MCF 10A (cell line): ENCODE results near the gene PRDM5. TPM values are rescaled to one million over a fixed set of nuclear protein-coding genes. Genes with fewer than 3 reads are reported as not detected.
"Not testable (repeated sequence)": the region's sequence is repeated elsewhere in the genome, so short reads cannot be mapped to it uniquely, and the experiment has no call there.

Experiments
- BruUV-seq: library from RNA; stranded (reverse); fragments of 400-500 nt; replicated peaks from 2 replicates; lab custom pipeline; 2021; lab: Mats Ljungman, UMichigan
- CTCF ChIA-PET: fragments of 300-600 bp; sonication (Branson Sonifier 250); formaldehyde crosslinking; extraction: SDS; loops from one replicate; lab custom pipeline; 2021; ENCODE audit warnings: antibody characterized with exemption, inconsistent platforms; lab: Yijun Ruan, JAX
- POLR2A ChIA-PET: fragments of 300-600, 350-650 bp; sonication (Branson Sonifier 250); formaldehyde crosslinking; extraction: SDS; loops from one replicate; lab custom pipeline; 2020; ENCODE audit warnings: antibody characterized with exemption, inconsistent platforms; lab: Yijun Ruan, JAX
- DNase-seq: peaks from one replicate; pipeline ENCODE4 v3.0.0-alpha.2; 2018; ENCODE audit not compliant: unreplicated experiment
- H3K27ac Mint-ChIP-seq: one replicate; pipeline ENCODE4 v1.8.0; 2022; ENCODE audit warnings: mild to moderate bottlenecking, low read depth, mixed read lengths; ENCODE audit not compliant: unreplicated experiment
- H3K27me3 Mint-ChIP-seq: one replicate; pipeline ENCODE4 v1.8.0; 2022; ENCODE audit warnings: mixed read lengths; ENCODE audit not compliant: insufficient read depth, unreplicated experiment
- H3K36me3 Mint-ChIP-seq: one replicate; pipeline ENCODE4 v1.8.0; 2022; ENCODE audit warnings: mild to moderate bottlenecking, moderate library complexity, mixed read lengths; ENCODE audit not compliant: insufficient read depth, unreplicated experiment
- H3K4me1 Mint-ChIP-seq: one replicate; pipeline ENCODE4 v1.8.0; 2022; ENCODE audit warnings: mixed read lengths; ENCODE audit not compliant: insufficient read depth, unreplicated experiment
- H3K4me3 Mint-ChIP-seq: one replicate; pipeline ENCODE4 v1.8.0; 2022; ENCODE audit warnings: mild to moderate bottlenecking, moderate library complexity, mixed read lengths; ENCODE audit not compliant: unreplicated experiment
- H3K9me3 Mint-ChIP-seq: one replicate; pipeline ENCODE4 v1.8.0; 2022; ENCODE audit warnings: mixed read lengths; ENCODE audit not compliant: unreplicated experiment
- CTCF ChIP-seq: fragments of 200-600 bp; IDR thresholded peaks from one replicate; pipeline ENCODE4 v1.8.0; 2022; ENCODE audit warnings: antibody characterized with exemption, mild to moderate bottlenecking; ENCODE audit not compliant: unreplicated experiment
- intact Hi-C: fragments of 100-400 bp; cut with micrococcal nuclease; formaldehyde crosslinking; loops from 2 replicates; pipeline ENCODE4 v1.14.1; 2022
- total RNA-seq: library from RNA; stranded (reverse); gene quantifications from 2 replicates; pipeline ENCODE4 v1.2.3, GENCODE V29; 2022

The PRDM5 gene
- total RNA-seq, 1 experiment from 2014 or later = 7.3 TPM

GRCh38 chr4:120753854-120754253, 168.7 kb downstream of the PRDM5 start:
- ChIA-PET CTCF (interaction anchor here (1.1 kb wide), 1 partner anchor 58 kb away, joined by 3 read pairs; no protein-coding TSS in a partner anchor), POLR2A (interaction anchor here (0.5 kb wide), 1 partner anchor 12 kb away, joined by 3 read pairs; no protein-coding TSS in a partner anchor)
- no peak for TF ChIP-seq CTCF
- Mint-ChIP-seq H3K4me1 (no peaks in the 10 kb centered on the region), H3K9me3 (peaks cover 14% of the 10 kb centered on the region), H3K27ac (no peak overlapping the region), H3K4me3 (no peak overlapping the region), H3K27me3 (no peaks in the 10 kb centered on the region), H3K36me3 (no peaks in the 10 kb centered on the region)
- DNase-seq = no peak
- intact Hi-C loops = no loop called here
- BruUV-seq = no TSS peak

- H3K4me1 Mint-ChIP-seq = no peaks in the 10 kb centered on the region
- H3K9me3 Mint-ChIP-seq = peaks cover 7% of the 10 kb centered on the region
- no peaks in the 10 kb centered on the region for H3K27me3 Mint-ChIP-seq
- TF ChIP-seq CTCF = no peak
- no peaks in the 10 kb centered on the region for H3K36me3 Mint-ChIP-seq
- ChIA-PET POLR2A (no interaction called here), CTCF (no interaction called here)
- intact Hi-C loops = no loop called here
- no peak for DNase-seq
- no peak overlapping the region for H3K4me3 Mint-ChIP-seq
- H3K27ac Mint-ChIP-seq = no peak overlapping the region
- BruUV-seq = no TSS peak
Observed at GRCh38 chr4:120750152-120750525, 172.4 kb downstream of the PRDM5 start.

- Mint-ChIP-seq H3K9me3 (peaks cover 7% of the 10 kb centered on the region), H3K27me3 (no peaks in the 10 kb centered on the region), H3K36me3 (no peaks in the 10 kb centered on the region), H3K4me1 (no peaks in the 10 kb centered on the region), H3K4me3 (no peak overlapping the region), H3K27ac (no peak overlapping the region)
- intact Hi-C loops = no loop called here
- no peak for TF ChIP-seq CTCF
- ChIA-PET POLR2A (no interaction called here), CTCF (interaction anchor here (0.6 kb wide), 1 partner anchor 672 kb away, joined by 3 read pairs; no protein-coding TSS in a partner anchor)
- no TSS peak for BruUV-seq
- no peak for DNase-seq
Observed at GRCh38 chr4:120749445-120750151, 172.9 kb downstream of the PRDM5 start.

DNA sequence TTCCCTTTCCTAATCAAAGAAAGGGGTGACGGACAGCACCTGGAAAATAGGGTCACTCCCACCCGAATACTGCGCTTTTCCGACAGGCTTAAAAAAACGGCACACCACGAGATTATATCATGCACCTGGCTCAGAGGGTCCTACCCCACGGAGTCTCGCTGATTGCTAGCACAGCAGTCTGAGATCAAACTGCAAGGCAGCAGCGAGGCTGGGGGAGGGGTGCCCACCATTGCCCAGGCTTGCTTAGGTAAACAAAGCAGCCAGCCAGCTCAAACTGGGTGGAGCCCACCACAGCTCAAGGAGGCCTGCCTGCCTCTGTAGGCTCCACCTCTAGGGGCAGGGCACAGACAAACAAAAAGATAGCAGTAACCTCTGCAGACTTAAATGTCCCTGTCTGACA, 180.9 kb downstream of the PRDM5 start:
- intact Hi-C loops, BruUV-seq, H3K36me3 Mint-ChIP-seq, H3K27ac Mint-ChIP-seq, H3K4me3 Mint-ChIP-seq, CTCF ChIA-PET, H3K4me1 Mint-ChIP-seq, POLR2A ChIA-PET, H3K27me3 Mint-ChIP-seq, DNase-seq: not testable (repeated sequence)
- peaks cover 21% of the 10 kb centered on the region for H3K9me3 Mint-ChIP-seq
